Measurements from ENCODE around the gene HLA-DPA1. TPM values are rescaled to one million over a fixed set of nuclear protein-coding genes. Genes with fewer than 3 reads are reported as not detected.
A peak's percentile ranks its signal among the peaks of the same experiment; 100 is the strongest.

The HLA-DPA1 gene
- 100 to 1,000 TPM in 3 of 4 donors, 10 to 100 TPM in 1; 20.4 to 211 (median 137) TPM for total RNA-seq

DNA sequence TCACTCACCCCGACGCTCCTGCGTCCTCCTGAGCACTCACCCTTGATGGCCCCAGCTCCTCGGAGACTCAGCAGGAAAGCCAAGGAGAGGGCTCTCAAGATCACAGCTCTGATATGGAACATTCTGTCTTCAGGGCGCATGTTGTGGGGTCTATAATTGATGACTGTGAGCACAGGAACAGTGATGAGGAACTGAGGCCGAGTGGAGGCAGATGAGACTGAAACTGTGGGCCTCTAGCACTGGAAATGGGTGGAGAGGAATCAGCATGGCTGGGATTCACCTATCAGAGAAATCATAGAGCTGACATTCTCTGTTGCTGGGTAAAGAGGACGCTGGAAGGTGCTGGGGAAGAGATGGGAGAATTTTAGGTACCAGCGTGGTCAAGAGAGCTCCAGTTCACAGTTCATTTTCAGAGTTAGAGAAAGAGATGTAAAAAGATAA is at the start of gene HLA-DPA1:
Gene HLA-DPA1 (minus strand): TSS at position 219 of the 441 bp plus-strand sequence.
- TF ChIP-seq, protein P1, sequence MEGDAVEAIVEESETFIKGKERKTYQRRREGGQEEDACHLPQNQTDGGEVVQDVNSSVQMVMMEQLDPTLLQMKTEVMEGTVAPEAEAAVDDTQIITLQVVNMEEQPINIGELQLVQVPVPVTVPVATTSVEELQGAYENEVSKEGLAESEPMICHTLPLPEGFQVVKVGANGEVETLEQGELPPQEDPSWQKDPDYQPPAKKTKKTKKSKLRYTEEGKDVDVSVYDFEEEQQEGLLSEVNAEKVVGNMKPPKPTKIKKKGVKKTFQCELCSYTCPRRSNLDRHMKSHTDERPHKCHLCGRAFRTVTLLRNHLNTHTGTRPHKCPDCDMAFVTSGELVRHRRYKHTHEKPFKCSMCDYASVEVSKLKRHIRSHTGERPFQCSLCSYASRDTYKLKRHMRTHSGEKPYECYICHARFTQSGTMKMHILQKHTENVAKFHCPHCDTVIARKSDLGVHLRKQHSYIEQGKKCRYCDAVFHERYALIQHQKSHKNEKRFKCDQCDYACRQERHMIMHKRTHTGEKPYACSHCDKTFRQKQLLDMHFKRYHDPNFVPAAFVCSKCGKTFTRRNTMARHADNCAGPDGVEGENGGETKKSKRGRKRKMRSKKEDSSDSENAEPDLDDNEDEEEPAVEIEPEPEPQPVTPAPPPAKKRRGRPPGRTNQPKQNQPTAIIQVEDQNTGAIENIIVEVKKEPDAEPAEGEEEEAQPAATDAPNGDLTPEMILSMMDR (IDR thresholded peaks at IDR 0.05), result no peak
- no peak for DNase-seq (ENCODE audit: low spot score)
- no peak for ATAC-seq (ENCODE audit: low FRiP score)

DNA sequence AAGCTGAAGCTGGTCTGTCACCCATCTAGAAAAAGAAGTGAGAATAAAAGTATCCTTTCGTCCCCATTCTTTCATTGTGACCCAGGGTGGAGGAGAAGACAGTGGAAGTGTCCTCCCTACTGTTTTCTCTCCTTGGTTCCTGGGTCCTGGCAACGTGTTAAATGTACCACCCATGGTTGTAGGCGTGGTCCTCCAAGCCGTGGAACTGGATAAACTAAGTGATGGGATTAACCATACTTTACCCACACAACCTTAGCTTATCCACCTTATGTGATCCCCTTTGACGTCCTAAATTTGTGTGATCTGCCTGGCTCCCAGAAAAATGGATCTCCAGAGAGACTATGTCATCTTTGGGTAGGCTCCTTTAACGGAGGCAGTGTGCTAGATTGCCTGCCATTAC is 49.7 kb upstream of the HLA-DPA1 start:
- TF ChIP-seq, protein P1 (IDR thresholded peaks at IDR 0.05), result no peak
- no peak for DNase-seq (ENCODE audit: low spot score)
- no peak for ATAC-seq (ENCODE audit: low FRiP score)

- TF ChIP-seq, protein P1 (IDR thresholded peaks at IDR 0.05), result no peak
- ATAC-seq (ENCODE audit: low FRiP score), result no peak
- DNase-seq (ENCODE audit: low spot score), result no peak
These were observed 46.6 kb upstream of the HLA-DPA1 start for GRCh38 chr6:33120001-33120400.

DNA sequence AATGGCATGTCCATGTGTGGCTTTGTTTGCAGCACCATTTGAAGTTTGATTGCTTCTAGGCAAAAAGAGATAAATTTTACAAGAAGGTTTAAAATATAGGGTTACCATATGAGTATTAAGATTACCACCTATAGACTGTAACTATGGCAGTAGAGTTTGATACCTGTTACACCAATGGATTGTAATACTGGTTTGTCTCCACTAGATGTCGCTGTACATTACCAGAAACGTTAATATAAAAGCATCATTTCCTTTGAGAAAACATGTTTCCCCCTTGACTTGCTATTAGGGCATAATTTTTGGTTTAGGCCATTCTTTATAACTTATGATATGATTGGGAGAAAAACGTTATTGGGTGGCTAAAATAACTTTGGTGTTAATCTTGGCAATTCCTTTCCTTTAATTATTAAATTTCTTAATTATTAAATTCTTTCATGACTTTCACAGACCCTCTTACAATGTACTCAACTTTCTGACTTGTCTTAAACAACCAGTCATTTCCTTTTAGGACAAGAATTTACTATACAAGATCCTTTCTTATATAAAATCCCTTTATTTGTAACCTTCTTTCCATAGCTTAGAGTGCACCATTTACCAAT is 45.2 kb upstream of the HLA-DPA1 start:
- TF ChIP-seq, protein P1 (IDR thresholded peaks at IDR 0.05), result peak in 1 of 3 donors; percentile 53
- ATAC-seq (ENCODE audit: low FRiP score) (no peak), DNase-seq (ENCODE audit: low spot score) (no peak)

DNA sequence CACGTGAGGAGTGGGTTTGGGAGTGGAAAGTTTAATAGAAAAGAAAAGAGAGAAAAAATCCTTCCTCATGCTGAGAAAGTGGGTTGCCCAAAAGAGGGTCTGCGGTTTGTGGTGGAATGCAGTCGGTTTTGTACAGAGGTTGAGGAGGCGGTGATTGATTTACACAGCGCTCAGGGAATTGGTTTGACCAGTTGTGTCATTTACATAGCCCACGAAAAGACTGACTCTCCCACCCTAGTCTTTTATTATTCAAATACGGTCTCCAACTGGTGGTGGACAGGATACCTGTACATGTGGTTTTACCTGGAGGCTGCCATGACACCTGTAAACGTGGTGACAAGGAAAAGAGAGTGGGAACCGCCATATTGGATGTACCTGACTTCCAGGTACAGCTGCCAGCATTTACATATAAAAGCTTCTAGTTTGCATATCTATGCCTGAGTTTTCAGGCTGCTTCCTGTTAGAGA is 44.4 kb upstream of the HLA-DPA1 start:
- DNase-seq (ENCODE audit: low spot score) (no peak), ATAC-seq (ENCODE audit: low FRiP score) (no peak)
- TF ChIP-seq, protein P1 (IDR thresholded peaks at IDR 0.05), result no peak

DNA sequence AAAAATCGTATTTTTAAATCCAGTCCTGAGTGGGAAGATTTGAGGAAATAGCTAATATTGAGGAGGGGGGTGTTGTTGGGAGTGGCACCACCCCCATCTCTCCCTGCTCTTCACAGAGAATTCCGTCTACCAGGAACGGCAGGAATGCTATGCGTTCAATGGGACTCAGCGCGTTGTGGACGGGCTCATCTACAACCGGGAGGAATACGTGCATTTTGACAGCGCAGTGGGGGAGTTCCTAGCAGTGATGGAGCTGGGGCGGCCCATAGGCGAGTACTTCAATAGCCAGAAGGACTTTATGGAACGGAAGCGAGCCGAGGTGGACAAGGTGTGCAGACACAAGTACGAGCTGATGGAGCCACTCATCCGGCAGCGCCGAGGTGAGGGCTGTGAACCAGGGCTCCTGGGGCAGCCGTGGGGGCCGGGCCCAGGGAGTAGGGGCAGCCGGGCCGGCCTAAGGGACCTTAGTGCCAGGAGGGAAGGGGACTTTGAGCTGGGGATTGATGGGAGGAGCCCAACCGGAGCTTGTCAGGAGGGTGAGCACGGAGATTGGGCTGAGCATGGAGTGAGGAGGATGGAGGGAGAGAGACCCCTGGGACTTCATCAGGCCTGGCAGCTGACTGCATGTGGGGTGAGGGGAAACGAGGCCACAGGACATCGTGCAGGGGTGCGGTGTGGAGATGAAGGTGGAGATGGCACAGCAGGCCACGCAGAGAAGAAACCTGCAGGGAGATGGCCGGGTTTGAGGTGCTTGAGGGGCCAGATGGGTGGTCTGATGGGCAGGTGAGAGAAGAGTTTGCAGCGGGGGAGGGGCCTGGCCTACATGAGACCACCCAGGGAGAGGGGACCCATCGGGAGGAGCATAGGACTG is 43.6 kb upstream of the HLA-DPA1 start:
- no peak for ATAC-seq (ENCODE audit: low FRiP score)
- no peak for DNase-seq (ENCODE audit: low spot score)
- TF ChIP-seq, protein P1 (IDR thresholded peaks at IDR 0.05), result no peak

All from omental fat pad (tissue), 4 donors.